ENCODE data around the gene LASP1. TPM values are rescaled to one million over a fixed set of nuclear protein-coding genes. Genes with fewer than 3 reads are reported as not detected.

The LASP1 gene
- total and polyA plus RNA-seq, 9 donors: 40.9 to 138 (median 95.0) TPM

DNA sequence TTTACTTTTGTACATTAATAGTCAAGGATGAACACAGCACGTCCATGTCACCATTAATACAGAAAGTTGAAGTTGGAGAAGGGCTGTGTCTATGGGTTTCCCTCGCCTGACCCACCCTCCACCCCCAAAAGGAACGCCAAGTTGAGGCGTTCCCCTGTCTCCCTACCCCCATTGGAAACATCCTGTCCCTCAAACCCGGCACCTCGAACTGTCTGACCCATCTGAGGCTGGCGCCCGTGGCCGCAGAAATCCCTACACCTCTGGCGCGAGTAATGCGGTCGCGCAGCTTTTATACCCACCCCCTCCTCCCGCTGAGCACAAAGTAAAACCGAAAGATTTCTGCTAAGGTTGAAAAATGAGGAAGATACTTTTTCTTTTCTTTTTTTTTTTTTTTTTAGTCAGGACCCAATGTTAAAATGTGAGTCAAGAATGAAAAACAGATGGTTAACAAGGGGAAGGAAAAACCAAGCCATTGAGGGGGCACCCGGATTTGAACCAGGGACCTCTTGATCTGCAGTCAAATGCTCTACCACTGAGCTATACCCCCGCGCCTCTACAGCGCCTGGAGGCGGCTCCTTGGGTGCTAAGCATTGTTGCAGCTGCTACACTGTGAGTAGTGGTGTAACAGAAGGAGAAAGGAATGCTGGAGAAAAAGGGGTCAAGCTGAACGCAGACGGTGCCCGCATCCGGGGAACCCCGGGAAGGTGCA lies 887 bp upstream of the LASP1 start:
- TF ChIP-seq POLR2A (IDR thresholded peaks at IDR 0.05): peak; percentile 8
- no peak for TF ChIP-seq EP300 (IDR thresholded peaks at IDR 0.05)
- TF ChIP-seq, protein P1, sequence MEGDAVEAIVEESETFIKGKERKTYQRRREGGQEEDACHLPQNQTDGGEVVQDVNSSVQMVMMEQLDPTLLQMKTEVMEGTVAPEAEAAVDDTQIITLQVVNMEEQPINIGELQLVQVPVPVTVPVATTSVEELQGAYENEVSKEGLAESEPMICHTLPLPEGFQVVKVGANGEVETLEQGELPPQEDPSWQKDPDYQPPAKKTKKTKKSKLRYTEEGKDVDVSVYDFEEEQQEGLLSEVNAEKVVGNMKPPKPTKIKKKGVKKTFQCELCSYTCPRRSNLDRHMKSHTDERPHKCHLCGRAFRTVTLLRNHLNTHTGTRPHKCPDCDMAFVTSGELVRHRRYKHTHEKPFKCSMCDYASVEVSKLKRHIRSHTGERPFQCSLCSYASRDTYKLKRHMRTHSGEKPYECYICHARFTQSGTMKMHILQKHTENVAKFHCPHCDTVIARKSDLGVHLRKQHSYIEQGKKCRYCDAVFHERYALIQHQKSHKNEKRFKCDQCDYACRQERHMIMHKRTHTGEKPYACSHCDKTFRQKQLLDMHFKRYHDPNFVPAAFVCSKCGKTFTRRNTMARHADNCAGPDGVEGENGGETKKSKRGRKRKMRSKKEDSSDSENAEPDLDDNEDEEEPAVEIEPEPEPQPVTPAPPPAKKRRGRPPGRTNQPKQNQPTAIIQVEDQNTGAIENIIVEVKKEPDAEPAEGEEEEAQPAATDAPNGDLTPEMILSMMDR (IDR thresholded peaks at IDR 0.05): peak in 1 of 3 donors; percentile 35
- Histone ChIP-seq H3K27ac (peak overlapping the region; percentile 92 to 96), H3K27me3 (no peaks in the 10 kb centered on the region), H3K4me1 (ENCODE audit: insufficient read depth) (peaks cover 18% of the 10 kb centered on the region), H3K4me3 (peak overlapping the region; percentile 95), H3K9me3 (no peaks in the 10 kb centered on the region), H3K36me3 (no peaks in the 10 kb centered on the region)
- intact Hi-C loops (cut with DNase I): no loop called here
- peak; percentile 90 to 94 (median 93) for DNase-seq
- WGBS, 3 donors: 0 to 1% (median 0%) methylated on average over 26 of the region's 26 CpGs

DNA sequence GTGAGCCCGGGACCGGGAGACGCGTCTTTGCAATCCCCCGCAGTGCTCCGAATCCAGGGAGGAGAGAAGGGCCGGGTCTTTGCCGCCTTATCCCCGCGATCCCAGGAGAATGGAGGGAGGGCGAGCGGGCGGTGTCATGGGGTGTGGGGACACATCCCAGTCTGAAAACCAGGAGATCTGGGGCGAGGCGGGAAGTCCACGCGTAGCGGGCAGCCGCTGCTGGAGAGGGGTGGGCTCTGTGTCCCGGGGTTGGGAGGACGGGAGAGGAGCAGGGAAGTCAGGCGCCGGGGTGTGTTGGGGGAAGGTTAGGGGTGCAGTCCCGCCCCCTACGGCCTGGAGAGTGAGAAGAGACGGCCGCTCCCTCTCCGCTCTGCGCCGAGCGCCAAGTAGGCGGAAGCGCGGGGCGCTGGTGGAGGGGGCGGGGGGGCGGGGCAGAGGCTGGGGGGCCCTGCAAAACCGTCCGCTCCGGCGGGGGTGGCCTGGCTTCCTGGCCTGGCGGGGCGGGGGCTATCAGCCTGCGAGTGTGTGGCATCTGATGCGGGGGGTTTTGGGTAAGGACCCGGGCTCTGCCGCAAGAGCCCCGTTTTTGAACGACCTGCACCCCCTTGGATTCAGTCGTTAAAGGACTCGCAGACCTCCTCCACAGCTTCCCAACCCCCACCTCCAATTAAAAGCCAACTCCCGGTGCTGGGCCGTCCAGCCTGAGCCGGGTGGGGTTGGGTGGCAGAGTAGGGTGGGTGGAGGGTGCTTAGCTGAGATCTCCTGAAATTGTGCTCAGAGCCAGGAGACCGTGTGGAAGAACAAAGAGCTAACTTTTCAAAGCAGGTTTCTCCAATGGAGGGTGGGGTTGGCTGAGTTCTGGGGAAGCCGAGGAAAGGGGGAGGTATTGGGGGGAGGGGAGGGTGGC lies 654 bp downstream of the LASP1 start:
- peak overlapping the region; percentile 92 to 96 for H3K27ac ChIP-seq
- peak overlapping the region; percentile 95 for H3K4me3 ChIP-seq
- WGBS, 3 donors: 0% methylated on average over 48 to 56 of the region's 56 CpGs
- intact Hi-C loops (cut with DNase I): loop anchor here in 1 of 4 donors (10.0 kb wide), 1 partner anchor 284 kb away; the partner anchor contains the start of gene PLXDC1
- DNase-seq: peak; percentile 74 to 83 (median 80)
- H3K4me1 ChIP-seq (ENCODE audit: insufficient read depth): peaks cover 33% of the 10 kb centered on the region
- H3K36me3 ChIP-seq: no peaks in the 10 kb centered on the region
- TF ChIP-seq POLR2A (IDR thresholded peaks at IDR 0.05): no peak
- TF ChIP-seq, protein P1 (IDR thresholded peaks at IDR 0.05): peak in 1 of 3 donors; percentile 5
- no peak for TF ChIP-seq EP300 (IDR thresholded peaks at IDR 0.05)
- H3K27me3 ChIP-seq: no peaks in the 10 kb centered on the region
- H3K9me3 ChIP-seq: no peaks in the 10 kb centered on the region

DNA sequence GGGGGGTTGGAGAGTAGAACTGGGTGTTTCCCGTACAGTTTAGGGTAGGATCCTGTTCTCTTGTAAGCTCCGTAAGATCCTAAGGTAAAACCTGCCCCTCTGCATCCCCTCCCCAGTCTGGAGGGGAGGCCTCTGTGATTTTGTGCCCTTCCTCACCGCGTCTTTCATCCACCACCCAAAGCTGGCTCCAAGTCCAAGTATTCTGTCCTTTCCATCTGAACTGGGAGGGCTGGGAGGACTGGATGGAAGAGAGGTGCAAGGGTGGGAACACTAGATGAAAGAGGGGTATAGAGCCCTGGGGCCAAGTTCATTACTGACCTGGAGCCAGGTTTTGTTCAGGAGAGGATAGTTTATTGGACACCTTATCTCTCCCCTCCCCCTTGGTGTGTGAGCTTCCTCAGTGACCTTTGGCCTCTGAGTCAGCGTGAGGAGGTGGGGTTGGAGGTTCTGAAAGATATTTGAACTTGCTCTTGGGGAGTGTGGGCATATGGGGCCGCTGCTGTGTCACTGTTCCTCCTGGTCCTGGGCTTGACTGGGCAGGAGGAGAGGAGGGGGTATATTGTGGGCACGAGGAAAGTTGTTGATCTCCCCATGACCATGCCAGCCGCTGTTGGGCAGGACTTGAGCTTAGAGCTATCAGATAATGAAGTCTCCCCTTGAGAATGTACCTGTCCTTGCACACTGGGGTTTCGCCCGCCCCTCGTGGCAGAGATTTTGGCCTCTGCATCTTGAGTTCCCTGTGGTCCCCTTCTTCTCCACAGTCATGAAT lies 1.6 kb downstream of the LASP1 start:
- intact Hi-C loops (cut with DNase I): loop anchor here in 1 of 4 donors (10.0 kb wide), 1 partner anchor 283 kb away; the partner anchor contains the start of gene PLXDC1
- peak; percentile 64 to 79 (median 71) for DNase-seq
- no peak for TF ChIP-seq EP300 (IDR thresholded peaks at IDR 0.05)
- no peak for TF ChIP-seq POLR2A (IDR thresholded peaks at IDR 0.05)
- TF ChIP-seq, protein P1 (IDR thresholded peaks at IDR 0.05): no peak
- Histone ChIP-seq H3K4me3 (peak overlapping the region; percentile 95), H3K4me1 (ENCODE audit: insufficient read depth) (peaks cover 36% of the 10 kb centered on the region), H3K36me3 (no peaks in the 10 kb centered on the region), H3K27ac (no peak overlapping the region), H3K27me3 (no peaks in the 10 kb centered on the region), H3K9me3 (no peaks in the 10 kb centered on the region)
- WGBS, 3 donors: 14 to 16% (median 14%) methylated on average over 11 of the region's 11 CpGs

Data from ovary (tissue), 9 donors.